Upper lobe of left lung (tissue), 6 donors: ENCODE data around the gene METTL25B. TPM values are rescaled to one million over a fixed set of nuclear protein-coding genes. Genes with fewer than 3 reads are reported as not detected.

Experiments
- ATAC-seq, 2 donors: fragments of 200-7000 bp; cut with Tn5 transposase; one replicate each; pipeline ENCODE4 v1.9.1; 2022; ENCODE audit warnings: mild to moderate bottlenecking in 2 of 2, moderate library complexity in 2 of 2; ENCODE audit not compliant: low FRiP score in 2 of 2
- DNase-seq, 2 donors: peaks; one replicate each; pipeline ENCODE4 v3.0.0-alpha.2; 2019 to 2020
- H3K27ac ChIP-seq, 4 donors: fragments of 200-600 bp; sonication (generic); one replicate each; pipeline ENCODE4 v1.5.1; 2016 to 2019
- H3K27me3 ChIP-seq, 4 donors: fragments of 200-600 bp; sonication (generic); one replicate each; pipeline ENCODE4 v1.5.1; 2017 to 2019
- H3K36me3 ChIP-seq, 4 donors: fragments of 200-600 bp; sonication (generic); one replicate each; pipeline ENCODE4 v1.5.1; 2016 to 2019
- H3K4me1 ChIP-seq, 4 donors: fragments of 200-600 bp; sonication (generic); one replicate each; pipeline ENCODE4 v1.5.1; 2018 to 2019
- H3K4me3 ChIP-seq, 4 donors: fragments of 200-600 bp; sonication (generic); one replicate each; pipeline ENCODE4 v1.5.1; 2017 to 2019; ENCODE audit warnings: mild to moderate bottlenecking in 2 of 4, moderate library complexity in 1 of 4
- H3K9me3 ChIP-seq, 4 donors: fragments of 200-600 bp; sonication (generic); one replicate each; pipeline ENCODE4 v1.5.1; 2018 to 2019
- EP300 ChIP-seq, 4 donors: sonication (generic); formaldehyde crosslinking; IDR thresholded peaks; one replicate each; pipeline ENCODE4 v1.5.1; 2017; ENCODE audit warnings: antibody characterized with exemption in 4 of 4, control low read depth in 2 of 4
- POLR2A ChIP-seq, 4 donors: fragments of 450-650 bp; IDR thresholded peaks; one replicate each; pipeline ENCODE4 v1.5.1; 2016 to 2017; ENCODE audit warnings: antibody characterized with exemption in 4 of 4, mild to moderate bottlenecking in 2 of 4
- POLR2AphosphoS5 ChIP-seq, 2 donors: sonication (generic); formaldehyde crosslinking; IDR thresholded peaks; one replicate each; pipeline ENCODE4 v1.5.1; 2017; ENCODE audit warnings: antibody characterized with exemption in 2 of 2
- WGBS, 2 donors: methylation state at CpG; one replicate each; pipeline ENCODE4 v1.1.5; 2017 to 2018; 5-methylcytosine and 5-hydroxymethylcytosine counted together
- total RNA-seq, 6 donors: library from RNA; depleted of rRNA in 4 of 6; stranded (reverse); fragments of >200 nt in 4 of 6; gene quantifications; one replicate each; pipeline versions ENCODE4 v1.1.0 to v1.2.1, GENCODE V29; 2016 to 2021
- TF ChIP-seq, protein P1 (sequence below), 6 experiments: fragments of 450-650 bp in 4 of 6; fragments of 200-600 bp in 2 of 6; sonication (generic) in 2 of 6; IDR thresholded peaks; one replicate each; pipeline ENCODE4 v1.5.1; 2016 to 2019; ENCODE audit warnings: antibody characterized with exemption in 6 of 6
- donor health status: DM: no; HTN: no; CAD: no; lungs with moderate emphysema.
- donor health status: DM: no; HTN: yes; CAD: no; lungs with severe emphysema.

METTL25B gene
- total RNA-seq, 6 donors from 2014 or later = 23.4 to 131 (median 39.9) TPM

DNA sequence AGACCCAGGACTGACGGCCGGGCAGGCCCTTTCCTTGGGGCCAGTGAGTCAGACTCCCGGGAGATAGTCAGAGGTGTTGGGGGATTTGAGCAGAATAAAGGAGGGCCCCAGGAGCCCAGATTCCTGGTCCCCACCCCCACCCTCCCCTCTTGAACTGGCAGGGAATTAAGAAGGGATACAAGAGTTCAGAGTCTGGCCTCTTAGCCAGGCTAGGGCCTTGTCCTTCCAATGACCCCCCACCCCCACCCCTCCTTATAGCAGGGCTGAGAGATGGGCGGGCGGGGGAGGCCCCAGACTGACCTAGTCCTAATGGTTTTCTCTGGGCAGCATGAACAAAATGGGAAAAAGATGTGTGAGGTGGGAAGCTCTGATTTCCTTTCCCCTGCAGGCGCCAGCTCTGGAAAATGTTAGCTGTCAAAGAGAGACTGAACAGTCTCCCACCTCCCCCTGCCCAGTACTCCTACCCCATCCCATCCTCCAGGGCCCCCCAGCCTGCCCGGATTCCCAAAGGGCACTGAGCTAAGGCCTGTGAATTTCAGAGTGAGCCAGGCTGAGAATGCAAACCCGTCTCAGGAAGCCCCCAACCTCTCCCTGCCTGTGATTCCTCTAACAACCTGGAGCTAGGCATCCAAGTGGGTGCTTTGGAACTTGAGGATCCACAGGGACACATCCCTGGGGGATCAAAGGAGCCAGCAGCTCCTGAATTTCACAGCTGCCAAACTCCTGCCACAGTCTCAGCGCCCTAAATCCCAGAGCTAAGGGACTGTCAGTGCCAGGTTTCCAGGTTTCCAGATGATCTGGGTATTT, 17.1 kb upstream of the METTL25B start:
- WGBS, 2 donors = 86 to 93% methylated on average over 4 to 8 of the region's 9 CpGs
- Histone ChIP-seq H3K27me3 (peaks cover 0 to under 1% (median 0%) of the 10 kb centered on the region in 4 donors), H3K4me1 (peaks cover 7 to 12% (median 10%) of the 10 kb centered on the region in 4 donors), H3K4me3 (no peak overlapping the region), H3K36me3 (peaks cover 0 to 5% (median 0%) of the 10 kb centered on the region in 4 donors), H3K27ac (no peak overlapping the region), H3K9me3 (no peaks in the 10 kb centered on the region)
- ATAC-seq = no peak
- no peak for DNase-seq
- TF ChIP-seq POLR2AphosphoS5 (IDR thresholded peaks at IDR 0.05) (no peak), EP300 (IDR thresholded peaks at IDR 0.05) (no peak), POLR2A (IDR thresholded peaks at IDR 0.05) (no peak)
- TF ChIP-seq, protein P1, sequence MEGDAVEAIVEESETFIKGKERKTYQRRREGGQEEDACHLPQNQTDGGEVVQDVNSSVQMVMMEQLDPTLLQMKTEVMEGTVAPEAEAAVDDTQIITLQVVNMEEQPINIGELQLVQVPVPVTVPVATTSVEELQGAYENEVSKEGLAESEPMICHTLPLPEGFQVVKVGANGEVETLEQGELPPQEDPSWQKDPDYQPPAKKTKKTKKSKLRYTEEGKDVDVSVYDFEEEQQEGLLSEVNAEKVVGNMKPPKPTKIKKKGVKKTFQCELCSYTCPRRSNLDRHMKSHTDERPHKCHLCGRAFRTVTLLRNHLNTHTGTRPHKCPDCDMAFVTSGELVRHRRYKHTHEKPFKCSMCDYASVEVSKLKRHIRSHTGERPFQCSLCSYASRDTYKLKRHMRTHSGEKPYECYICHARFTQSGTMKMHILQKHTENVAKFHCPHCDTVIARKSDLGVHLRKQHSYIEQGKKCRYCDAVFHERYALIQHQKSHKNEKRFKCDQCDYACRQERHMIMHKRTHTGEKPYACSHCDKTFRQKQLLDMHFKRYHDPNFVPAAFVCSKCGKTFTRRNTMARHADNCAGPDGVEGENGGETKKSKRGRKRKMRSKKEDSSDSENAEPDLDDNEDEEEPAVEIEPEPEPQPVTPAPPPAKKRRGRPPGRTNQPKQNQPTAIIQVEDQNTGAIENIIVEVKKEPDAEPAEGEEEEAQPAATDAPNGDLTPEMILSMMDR (IDR thresholded peaks at IDR 0.05) = no peak

DNA sequence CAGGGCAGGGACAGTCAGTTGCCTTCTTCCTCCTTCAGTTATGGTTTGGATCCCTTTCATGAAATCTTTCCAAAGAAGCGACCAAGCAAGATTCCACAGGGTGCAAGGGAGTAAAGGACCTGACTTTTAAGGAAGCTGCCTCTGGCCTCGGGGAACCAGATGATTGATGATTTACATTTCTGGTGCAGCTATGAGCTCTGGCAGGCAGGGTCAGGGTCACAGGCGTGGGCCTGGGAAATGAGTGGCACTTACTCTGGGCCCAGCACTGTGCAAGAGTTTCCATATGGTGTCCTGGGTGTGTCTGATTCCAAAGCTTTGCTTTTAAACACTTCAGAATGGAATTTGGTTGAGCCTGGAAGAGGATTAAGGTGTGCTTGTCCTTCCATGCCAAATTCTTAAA, 15.6 kb upstream of the METTL25B start:
- WGBS, 2 donors = 49 to 52% methylated on average over 3 of the region's 3 CpGs
- TF ChIP-seq, protein P1 (IDR thresholded peaks at IDR 0.05) = no peak
- no peak for TF ChIP-seq POLR2AphosphoS5 (IDR thresholded peaks at IDR 0.05)
- TF ChIP-seq POLR2A (IDR thresholded peaks at IDR 0.05) = no peak
- TF ChIP-seq EP300 (IDR thresholded peaks at IDR 0.05) = no peak

DNA sequence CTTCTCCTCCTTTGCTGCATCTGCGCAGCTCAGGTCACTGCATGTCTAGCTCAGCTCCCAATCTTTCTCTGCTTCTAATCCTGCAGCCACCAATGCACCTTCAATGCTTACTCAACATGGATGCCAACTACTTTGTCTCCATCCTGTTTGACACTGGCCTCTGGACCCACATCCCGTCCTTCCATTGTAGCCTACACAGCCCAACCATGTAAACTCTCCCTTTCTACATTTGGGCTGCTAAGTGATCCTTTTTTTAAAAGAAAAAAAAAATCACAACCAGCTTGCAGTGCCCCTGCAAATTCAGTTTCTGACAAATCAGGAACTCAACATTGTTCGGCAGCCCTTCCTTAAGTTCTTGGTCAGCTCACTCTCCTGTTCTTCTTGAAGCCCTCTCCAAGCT, 13.4 kb upstream of the METTL25B start:
- no peaks in the 10 kb centered on the region for H3K4me1 ChIP-seq
- no peak overlapping the region for H3K27ac ChIP-seq
- 89% methylated on average over 3 of the region's 3 CpGs for WGBS, 2 donors
- H3K36me3 ChIP-seq = peaks cover 0 to 5% (median 0%) of the 10 kb centered on the region in 4 donors
- H3K4me3 ChIP-seq = no peak overlapping the region
- no peaks in the 10 kb centered on the region for H3K27me3 ChIP-seq
- no peak for ATAC-seq
- TF ChIP-seq POLR2A (IDR thresholded peaks at IDR 0.05) (no peak), POLR2AphosphoS5 (IDR thresholded peaks at IDR 0.05) (no peak), EP300 (IDR thresholded peaks at IDR 0.05) (no peak)
- TF ChIP-seq, protein P1 (IDR thresholded peaks at IDR 0.05) = no peak
- no peak for DNase-seq
- no peaks in the 10 kb centered on the region for H3K9me3 ChIP-seq

More for the DNA sequence above, 15.6 kb upstream of the METTL25B start:
- no peak overlapping the region for H3K4me3 ChIP-seq
- H3K9me3 ChIP-seq = no peaks in the 10 kb centered on the region
- ATAC-seq (no peak), DNase-seq (no peak)
- peaks cover 0 to 4% (median 0%) of the 10 kb centered on the region in 4 donors for H3K4me1 ChIP-seq
- no peaks in the 10 kb centered on the region for H3K27me3 ChIP-seq
- H3K27ac ChIP-seq = no peak overlapping the region
- peaks cover 0 to 5% (median 0%) of the 10 kb centered on the region in 4 donors for H3K36me3 ChIP-seq

DNA sequence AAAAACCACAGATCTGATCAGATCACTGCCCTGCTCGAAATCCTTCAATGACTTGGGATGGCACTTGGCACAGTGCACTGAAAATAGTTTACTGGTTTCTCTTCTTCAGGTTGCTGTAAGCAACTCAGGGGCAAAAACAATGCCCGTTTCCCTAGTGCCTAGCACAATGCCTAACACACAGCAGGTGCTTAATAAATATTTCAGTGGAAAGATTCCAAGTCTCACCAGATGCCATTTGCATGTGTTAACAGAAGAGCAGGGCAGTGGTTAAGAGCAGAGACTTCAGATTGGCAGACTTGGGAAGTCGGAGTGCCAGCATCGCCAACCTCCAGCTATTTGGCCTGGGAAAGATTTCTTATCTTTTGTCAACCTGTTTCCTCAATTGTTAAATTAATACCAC, 10.9 kb upstream of the METTL25B start:
- Histone ChIP-seq H3K27me3 (no peaks in the 10 kb centered on the region), H3K4me1 (no peaks in the 10 kb centered on the region), H3K4me3 (no peak overlapping the region), H3K9me3 (no peaks in the 10 kb centered on the region), H3K27ac (no peak overlapping the region), H3K36me3 (peaks cover 0 to 27% (median 14%) of the 10 kb centered on the region in 4 donors)
- 81 to 82% methylated on average over 4 of the region's 4 CpGs for WGBS, 2 donors
- TF ChIP-seq EP300 (IDR thresholded peaks at IDR 0.05) = no peak
- DNase-seq (no peak), ATAC-seq (no peak)

DNA sequence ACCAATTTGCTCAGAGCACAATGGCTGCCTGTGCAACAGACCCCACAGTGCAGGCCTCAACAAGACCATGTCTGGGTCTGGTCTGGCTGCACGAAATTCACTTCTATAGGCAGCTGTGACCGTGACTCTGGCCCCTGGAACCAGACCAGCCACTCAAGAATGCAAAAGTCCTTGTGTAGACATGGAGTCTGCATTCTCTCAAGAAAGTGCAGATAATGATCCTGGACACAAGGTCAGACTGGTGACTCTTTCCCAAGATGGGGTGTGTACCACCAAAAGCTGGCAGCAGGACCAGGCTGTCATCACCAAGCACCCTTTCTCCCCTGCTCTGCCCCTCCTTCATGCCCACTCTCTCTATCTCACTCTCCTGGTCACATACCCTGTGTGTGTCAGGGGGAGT, 7.1 kb upstream of the METTL25B start:
- TF ChIP-seq EP300 (IDR thresholded peaks at IDR 0.05) (no peak), POLR2AphosphoS5 (IDR thresholded peaks at IDR 0.05) (no peak), POLR2A (IDR thresholded peaks at IDR 0.05) (no peak)
- TF ChIP-seq, protein P1 (IDR thresholded peaks at IDR 0.05) = no peak
- no peak for ATAC-seq
- Histone ChIP-seq H3K4me1 (peaks cover 16 to 20% (median 18%) of the 10 kb centered on the region in 4 donors), H3K9me3 (no peaks in the 10 kb centered on the region), H3K4me3 (no peak overlapping the region), H3K27me3 (no peaks in the 10 kb centered on the region), H3K36me3 (peaks cover 15 to 56% (median 35%) of the 10 kb centered on the region in 4 donors), H3K27ac (no peak overlapping the region)
- WGBS, 2 donors = 70 to 73% methylated on average over 2 of the region's 2 CpGs
- DNase-seq = no peak
